HG02623 (cell line): ENCODE results near the gene UGT3A1.
A peak's percentile ranks its signal among the peaks of the same experiment; 100 is the strongest.
"Not testable (repeated sequence)": the region's sequence is repeated elsewhere in the genome, so short reads cannot be mapped to it uniquely, and the experiment has no call there.

Experiments used
- ATAC-seq: cut with Tn5 transposase; IDR thresholded peaks from one replicate; pipeline ENCODE4 v1.9.1; 2021; ENCODE audit warnings: moderate library complexity; ENCODE audit not compliant: unreplicated experiment

The UGT3A1 gene

DNA sequence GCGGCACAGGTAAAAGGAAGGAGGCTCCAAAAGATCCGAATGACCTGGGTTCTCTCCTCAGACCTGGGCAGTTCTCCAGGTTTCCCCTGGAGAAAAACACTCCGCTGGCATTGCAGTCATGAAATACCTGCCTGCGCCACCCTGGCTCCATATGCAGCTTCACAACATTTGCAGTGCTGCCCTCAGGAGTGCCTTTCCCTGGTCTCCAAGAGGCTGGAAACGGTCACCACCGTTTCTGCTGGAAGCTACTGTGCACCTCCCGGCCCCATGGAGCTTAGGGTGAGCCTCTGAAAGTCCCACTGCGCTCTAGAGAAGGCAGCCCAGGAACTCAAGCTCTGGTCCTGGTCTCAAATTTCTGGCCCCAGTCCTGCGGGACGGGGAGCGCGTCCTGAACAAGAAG, 670 bp downstream of the UGT3A1 start:
- no peak for ATAC-seq

DNA sequence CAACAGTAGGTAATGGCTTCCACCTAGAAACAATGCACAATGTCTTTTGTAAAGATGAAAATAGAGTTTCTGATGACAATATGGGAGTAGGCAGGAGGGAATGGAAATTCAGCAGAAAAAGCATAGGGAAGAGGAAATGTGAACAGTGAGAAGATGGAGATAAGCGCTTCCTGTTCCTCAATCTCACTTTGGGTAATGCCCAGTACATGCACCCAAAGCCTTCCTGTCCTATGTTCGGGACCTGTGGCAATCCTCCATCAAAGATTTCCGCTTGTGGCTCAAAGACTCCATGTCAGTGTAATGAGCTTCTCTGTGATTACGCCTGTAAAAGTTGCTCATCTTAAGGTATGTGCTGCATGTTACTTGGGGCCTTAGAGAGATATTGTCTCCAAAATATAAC, 2.7 kb downstream of the UGT3A1 start:
- no peak for ATAC-seq

DNA sequence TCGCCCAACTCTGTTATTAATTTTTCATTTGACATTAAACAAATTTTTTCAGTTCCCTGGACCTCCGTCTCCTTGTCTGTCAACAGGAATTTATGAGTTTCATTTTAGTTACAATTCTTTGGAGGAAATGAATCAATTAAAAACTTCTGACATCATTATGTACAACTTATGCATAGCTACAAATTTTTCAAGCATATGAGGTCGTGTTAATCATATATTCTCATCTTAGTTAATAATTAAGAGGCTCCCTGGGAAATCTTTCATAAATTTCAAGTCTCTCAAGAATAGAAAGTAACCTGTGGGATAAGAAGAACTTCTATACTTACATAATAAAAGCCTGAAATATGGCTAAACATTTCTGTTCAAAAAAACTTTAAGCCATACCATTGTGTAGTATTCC, 3.4 kb downstream of the UGT3A1 start:
- ATAC-seq, result no peak

DNA sequence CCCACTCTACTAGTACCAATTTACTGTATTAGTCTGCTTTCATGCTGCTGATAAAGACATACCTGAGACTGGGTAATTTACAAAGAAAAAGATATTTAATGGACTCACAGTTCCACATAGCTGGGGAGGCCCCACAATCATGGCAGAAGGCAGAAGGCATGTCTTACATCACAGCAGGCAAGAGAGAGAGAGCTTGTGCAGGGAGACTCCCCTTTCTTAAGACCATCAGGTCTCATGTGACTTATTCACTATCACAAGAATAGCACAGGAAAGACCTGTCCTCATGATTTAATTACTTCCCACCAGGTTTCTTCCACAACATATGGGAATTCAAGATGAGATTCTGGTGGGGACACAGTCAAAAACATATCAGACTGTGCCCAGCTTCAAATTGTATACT, 11.5 kb downstream of the UGT3A1 start:
- ATAC-seq, result no peak

DNA sequence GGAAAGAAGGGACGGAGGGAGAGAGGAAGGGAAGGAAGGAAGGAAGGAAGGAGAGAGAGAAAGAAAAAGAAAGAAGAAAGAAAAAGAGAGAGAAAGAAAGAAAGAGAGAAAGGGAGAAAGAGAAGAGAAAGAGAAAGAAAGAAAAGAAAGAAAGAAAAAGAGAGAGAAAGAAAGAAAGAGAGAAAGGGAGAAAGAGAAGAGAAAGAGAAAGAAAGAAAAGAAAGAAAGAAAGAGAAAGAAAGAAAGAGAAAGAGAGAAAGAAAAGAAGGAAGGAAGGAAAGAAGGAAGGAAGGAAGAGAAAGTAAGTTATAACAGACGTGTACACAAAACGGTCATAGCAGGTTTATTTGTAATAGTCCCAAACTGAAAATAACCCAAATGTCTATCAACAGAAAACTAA, 14.3 kb downstream of the UGT3A1 start:
- ATAC-seq, result not testable (repeated sequence)

DNA sequence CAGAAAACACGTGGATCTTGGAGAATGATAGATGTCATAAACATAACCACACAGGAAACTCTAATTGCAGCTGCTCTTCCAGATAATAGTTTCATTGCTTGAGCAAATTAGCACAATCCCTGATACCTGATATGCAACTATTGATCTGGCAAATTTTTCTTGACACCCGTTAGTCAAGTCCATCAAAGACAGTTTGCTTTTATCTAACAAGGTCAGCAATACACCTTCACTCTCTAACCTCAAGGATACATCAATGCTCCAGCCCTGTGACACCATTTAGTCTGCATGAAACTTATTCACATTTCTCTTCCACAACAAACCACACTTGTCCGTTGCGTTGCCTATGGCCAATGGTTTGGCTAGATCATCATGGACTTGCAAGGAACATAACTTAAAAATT, 16.6 kb downstream of the UGT3A1 start:
- no peak for ATAC-seq

DNA sequence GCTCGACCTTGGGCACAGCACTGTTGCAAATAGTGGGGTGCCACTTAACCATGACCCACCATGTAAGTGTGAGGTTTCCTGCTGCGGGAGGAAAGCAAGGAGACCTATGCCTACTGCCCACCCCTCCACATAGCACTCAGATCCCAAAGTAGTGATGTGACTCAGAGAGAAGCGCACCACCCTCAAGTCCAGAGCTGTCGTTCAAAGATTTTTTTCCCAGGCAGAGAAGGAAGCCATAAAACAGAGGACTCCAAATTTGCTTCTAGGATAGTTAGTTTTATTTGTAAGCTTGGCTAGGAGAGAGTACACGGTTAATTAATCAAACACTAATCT, 19.3 kb downstream of the UGT3A1 start:
- ATAC-seq, result no peak

DNA sequence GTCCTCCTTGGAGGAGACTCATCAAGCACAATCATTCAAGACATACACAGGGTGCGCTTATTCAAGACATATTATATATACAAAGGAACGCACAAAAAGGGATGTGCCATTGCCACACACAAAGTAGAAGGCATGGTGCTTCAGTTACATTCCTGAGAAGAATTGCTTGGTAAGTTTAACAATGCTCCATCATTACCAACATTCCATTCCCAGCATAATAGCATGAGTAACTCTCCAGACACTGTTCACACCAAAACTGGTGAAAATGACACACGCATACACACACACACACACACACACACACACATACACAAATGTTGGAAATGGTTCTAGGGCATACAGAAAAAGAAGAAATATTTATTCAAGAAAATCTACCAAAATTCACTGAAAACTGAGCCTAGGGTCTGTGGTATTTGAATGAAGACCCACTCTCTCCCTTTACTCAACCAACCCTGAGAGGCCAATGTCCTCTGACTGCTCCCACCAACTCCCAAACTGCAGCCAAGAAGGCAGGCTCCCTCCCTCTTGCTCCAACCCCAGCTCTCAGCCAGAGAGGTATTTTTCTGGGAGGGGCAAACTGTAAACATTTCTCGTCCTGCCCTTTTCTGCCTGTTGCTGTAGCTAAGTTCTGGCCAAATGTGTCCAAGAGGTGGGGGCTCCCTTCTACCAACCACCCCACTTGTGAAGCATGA, 19.9 kb downstream of the UGT3A1 start:
- ATAC-seq, result no peak

DNA sequence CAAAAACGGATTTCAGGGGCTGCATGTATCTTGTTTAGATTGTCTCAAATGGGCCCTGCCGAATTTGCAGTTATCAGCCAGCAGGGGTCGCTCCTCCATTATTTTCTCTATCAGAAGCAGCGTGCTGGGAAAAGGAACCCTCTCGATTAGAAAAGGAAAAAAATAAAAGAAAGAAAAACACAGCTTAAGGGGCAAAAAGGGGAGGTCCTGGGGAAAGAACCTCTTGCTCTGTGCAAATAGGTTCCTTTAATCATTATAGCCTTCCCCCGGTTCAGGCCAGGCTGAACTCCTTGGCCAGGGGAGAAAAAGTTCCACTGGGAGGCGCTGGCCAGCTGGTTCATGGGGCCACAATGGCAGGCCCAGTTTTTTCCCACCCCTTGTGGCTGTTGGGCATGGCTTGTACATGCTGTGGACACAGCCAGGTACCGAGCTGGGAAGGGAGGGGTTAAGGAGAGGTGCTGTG, 27.8 kb downstream of the UGT3A1 start:
- no peak for ATAC-seq

DNA sequence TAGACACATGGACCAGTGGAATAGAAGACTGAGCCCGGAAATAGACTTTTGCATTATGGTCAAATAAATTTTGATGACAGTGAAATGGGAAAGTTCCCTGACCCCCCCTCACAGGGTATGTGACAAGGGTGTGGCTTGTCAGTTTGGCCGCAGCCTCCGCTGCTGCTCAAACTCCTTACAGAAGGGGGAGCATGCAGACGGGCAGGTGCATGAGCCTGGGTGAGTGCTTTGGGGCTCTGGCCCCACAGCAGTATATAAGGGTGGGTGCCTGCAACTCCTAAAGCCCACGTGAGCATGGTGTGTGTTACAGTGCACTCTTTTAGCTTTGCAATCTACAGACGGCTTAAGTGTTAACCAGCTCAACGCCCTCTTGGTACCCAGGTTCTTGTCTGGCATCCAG, 30.9 kb downstream of the UGT3A1 start:
- no peak for ATAC-seq

DNA sequence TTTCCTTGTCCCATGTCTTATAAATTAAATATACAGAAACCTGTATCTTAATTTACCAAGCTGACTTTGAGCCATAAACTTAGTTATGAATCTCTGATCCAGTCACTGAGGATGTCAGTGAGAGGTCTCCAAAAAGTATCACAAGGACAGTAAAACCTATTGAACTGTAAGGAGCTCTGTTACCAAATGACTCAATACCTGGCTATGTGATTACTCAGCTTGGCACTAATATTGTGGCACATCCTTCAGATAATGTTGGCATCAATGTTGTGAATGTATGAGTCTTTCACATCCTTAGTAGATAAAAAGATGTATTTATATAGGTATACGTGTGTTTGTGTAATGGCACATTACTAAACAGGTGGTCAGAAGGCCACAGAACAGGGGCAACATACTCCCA, 34.8 kb downstream of the UGT3A1 start:
- ATAC-seq, result no peak

DNA sequence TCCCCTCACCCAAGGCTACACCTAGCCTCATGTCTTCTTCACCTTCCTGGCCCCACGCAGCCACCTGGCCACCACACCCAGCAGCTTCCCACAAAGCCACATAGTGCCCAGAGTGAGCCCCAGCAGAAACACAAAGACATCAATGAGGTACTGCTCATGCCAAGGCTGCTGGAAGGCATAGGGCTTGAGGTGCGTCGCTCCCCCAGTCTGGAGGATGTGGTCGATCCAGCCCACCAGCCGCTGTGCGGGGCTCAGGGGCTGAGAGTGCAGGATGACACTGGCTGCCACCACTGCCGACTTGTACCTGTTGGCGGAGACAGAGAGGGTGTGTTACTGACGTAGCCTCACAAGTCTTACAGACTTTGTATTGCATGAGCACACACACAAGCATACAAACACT, 37.0 kb downstream of the UGT3A1 start:
- ATAC-seq, result no peak

DNA sequence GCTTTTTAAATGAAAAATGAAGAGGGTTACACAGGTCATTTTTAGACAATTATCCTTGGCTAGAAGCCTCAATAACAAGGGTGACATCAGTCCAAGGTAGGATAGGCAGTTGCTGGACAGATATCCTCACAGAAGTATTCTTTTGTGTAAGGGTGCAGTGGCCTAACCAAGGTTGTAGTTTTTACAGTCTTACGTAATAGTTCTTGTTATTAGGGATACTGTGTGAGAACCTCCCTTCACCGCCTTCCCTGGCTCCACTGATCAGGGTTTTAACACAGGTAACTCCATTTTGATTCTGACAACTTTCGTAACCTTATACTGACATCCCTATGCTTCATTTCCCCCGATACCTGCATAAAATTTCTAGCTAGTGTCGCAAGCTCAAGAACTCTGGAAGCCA, 44.1 kb downstream of the UGT3A1 start:
- ATAC-seq, result no peak

DNA sequence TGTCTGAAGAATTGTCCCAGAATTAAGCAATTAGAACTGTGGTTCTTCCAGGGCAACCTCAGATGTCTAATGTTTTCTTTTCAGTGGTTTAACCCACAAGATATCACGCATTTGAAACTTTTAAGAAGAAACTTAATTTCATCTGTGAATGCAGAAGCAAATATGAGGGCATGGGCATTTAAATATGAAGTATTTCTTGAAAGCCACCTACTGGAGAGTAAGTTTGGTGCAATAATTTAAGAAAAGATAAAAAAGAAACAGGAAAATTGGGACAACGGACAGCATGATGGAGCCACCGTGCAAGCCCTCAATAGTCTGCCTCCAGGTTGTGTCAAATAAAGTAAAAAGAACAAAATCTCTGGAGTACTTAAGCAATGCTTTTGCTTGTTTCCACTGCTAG, 51.6 kb downstream of the UGT3A1 start:
- no peak for ATAC-seq

DNA sequence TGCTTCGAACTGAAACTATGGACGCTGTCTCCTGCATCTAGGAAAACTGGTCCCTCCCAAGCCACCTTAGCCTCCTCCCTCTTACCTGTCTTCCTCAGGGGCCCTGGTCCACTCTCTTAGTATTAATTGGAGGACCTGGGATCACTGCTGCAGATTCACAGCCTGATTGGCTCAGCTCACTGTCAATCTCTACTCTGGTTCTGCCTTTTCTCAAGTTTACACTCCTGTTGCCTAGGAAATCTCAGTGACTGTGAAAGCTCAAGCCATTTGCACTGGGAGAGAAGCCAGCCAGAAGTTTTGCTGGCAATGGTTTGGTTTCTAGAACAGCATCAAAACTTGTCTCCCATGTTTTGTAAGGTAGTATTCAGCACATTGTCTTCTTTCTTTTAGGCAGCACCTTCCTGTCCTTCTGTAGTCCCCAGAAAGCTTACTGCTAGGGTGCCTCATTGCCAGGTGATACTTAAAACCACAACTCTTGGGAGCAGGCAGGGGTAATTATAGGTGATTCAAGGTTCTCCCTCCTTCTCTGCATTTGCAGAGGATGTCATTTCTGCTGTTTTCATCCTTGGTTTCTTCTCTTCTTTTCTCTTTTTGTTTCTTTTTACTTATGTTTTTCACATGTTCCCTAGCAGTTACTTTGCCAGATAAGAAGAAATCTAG, 52.5 kb downstream of the UGT3A1 start, which contains the start of gene CAPSL:
TSS of gene CAPSL (minus strand) at position 55 of the 660 bp plus-strand sequence. CDS start 17,502 bp downstream, outside the sequence.
- no peak for ATAC-seq

DNA sequence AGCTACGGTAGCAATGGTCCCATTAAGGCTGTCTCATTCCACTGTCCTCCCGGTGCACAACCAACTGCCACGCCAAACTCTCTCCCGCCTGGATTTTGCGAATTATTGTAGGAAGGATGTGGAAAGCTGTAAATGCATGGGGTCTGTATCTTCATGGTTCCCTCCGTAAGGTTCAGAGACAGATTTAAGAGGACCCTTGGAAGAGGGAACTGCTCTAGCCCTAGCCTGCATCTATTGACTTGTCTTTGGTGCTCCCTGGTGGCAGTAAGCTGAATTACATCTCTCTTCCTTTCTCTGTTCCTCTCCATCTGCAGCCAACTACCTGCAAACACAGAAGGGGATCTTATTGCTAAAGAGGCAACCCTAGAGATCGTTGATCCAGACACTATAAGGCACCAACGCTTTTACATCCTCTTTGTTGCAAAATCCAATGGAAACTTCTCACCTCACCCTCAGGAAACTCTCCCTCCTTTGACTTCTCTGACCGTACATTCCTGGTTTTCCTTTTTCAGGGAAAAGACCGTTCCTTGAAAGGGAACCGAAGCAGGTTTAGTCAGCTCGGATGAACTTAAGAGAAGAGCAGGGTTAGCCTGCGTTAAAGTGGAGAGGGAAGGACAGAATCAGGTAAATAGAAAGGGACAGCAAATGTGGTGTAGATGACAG, 64.7 kb downstream of the UGT3A1 start:
- peak; percentile 77 for ATAC-seq

DNA sequence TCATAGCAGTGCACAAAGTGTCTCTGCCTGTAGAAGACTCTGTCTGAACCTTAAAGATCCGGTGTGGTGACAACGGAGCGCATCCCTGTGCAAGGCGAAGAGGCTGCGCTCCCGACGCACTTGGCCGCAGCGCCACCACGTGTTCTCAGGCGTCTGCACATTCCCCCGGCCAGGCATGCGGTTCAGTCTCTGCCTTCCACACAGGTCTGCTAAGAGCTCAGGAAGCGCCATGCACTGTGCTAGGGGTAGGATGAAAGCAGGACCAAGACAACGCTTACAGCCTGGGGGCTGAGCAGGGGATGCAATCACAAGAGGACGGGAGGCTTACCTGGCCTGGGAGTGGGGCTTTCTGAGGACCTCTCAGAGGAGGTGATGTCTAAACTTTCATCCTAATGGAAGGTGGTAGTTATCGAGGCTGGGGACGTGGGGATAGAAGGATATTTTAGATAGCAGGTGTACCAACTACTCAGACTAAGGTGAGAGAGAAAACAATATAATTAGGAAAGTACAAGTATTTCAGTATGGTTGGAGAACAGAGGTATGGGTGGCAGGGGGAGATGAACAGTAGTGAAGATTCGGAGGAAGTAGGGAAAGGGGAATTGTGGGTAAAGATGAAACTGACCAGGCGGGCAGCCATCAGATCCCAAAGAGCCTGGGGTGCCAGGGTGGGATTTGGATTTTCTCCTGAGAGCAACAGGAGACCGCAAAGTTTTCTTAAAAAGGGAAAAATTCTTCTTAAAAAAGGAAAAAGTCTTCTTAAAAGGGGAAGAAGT, 66.1 kb downstream of the UGT3A1 start:
- peak; percentile 56 for ATAC-seq

DNA sequence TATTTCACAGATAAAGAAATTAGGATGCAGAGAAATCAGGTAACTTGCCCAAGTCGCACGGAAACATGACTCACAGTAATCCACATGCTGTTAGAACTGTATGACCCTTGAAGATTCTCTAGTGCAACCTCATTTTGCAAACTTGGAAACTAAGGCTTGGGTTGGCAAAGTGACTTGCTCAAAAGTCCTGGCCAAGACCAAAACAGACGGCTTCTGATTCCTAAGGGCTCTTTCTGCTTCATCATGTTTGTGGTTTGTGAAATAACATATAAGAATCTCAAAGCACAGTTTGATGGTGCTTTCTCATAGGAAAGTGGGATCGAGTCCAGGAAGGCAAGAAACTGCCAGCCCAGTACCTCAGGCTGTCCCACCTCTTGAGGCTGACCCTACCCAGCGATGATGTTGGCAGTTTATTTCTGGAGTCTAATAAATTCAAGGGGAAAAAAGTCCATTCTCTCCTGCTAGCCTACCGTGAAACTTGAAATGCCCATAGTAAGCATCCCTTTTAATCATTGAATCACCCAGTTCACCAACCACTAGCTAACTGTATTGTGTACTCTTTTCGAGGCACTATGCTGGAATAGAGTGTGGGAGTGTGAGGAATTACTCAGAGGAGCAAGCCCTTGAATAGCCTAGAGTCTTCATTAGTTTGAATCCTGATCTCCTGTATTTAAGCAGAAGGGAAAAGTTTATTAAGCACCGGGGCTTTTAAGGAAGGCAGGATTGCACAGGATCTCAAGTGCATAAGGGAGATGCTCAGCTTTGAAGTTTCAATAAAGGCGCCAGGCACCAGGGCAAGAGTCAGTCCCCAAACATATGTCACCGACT, 66.9 kb downstream of the UGT3A1 start:
- ATAC-seq, result no peak

DNA sequence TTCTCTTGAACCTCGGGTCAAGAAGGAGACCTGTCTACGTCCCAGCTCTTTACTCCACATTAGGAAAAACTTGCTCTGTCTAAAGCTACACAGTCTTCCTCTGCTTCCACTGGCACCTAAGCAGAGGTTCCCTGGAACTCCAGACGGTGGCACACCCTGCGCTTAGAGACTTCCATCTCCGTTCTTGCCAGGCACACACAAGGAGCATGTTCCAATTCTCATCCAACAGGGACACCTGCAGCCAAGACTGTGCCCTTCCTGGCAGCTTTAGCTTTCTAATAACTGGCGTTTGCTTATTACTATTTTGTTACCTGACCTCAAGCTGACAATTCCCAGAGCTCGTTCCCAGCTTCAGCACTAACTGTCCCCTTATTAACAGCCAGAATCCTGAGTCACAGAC, 68.7 kb downstream of the UGT3A1 start:
- no peak for ATAC-seq

DNA sequence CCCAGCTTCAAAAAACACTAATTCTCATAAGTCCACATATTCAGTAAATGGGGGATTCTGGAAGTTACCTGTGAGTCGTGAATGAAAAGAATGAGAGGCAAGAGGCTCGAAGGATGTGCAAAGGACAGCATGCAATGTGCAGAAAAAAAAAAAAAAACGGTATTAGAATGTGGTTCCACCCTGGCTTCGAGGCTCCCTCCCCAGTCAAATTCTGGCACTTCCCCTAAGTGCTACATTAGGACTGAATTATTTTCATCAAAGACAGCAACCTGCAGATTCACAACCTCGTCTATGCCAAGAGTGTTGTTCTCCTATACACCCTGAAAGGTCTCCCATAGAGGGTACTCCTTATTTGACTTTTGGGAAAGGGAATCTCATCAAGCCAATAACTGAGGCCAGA, 69.3 kb downstream of the UGT3A1 start:
- no peak for ATAC-seq

DNA sequence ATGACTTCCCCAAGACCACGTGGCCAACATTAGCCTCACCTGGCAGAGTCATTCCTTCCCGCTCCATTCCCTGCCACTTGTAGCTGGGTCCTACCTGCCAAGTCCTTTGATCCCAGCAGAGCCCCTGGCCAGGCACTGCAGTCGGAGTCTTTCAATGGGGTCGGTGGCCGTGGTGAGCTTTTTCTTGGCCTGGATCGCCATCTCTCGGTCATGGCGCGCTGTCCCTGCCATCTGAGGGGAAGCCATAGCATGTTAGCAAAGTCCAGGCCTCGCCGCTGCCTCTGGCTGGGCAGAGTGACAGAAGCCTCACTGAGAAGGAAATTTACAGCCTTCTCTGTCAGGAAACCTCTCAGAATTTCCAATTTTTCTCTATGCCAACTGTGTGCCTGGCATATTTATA, 70.3 kb downstream of the UGT3A1 start:
- ATAC-seq, result no peak
